ENCODE results near the gene ABTB2.

Gene ABTB2

DNA sequence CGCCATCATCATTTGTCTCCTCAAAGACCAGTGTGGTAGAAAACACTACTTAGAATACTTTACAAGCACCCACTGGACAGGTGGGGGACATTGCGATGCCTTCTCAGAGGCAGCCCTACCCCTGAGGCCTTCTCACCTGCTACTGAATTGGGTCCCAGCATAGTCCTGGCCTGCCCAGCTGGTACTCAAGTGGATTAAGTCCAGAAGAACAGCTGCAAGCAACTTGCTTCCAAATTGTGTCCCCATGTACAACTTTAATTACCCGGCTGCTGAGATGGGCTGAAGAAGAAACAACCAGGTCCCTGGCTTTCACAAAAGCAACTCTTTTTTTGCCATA, 12.3 kb downstream of the ABTB2 start:
- no peak for TF ChIP-seq FOXP2 (optimal IDR thresholded peaks at IDR 0.05; ENCODE audit: borderline replicate concordance, extremely low read depth, extremely low read length, insufficient read depth)
- no peak for TF ChIP-seq POLR2AphosphoS5 (IDR thresholded peaks at IDR 0.05; ENCODE audit: low read depth, low read length)
- TF ChIP-seq TAF1 (IDR thresholded peaks at IDR 0.05; ENCODE audit: borderline replicate concordance, insufficient read depth, low read length): no peak
- no peak for TF ChIP-seq SIN3A (IDR thresholded peaks at IDR 0.05; ENCODE audit: borderline replicate concordance, insufficient read depth, low read length)
- no peak for TF ChIP-seq REST (IDR thresholded peaks at IDR 0.05; ENCODE audit: insufficient read depth in 1 of 2, low read depth in 2 of 2, low read length in 2 of 2)

DNA sequence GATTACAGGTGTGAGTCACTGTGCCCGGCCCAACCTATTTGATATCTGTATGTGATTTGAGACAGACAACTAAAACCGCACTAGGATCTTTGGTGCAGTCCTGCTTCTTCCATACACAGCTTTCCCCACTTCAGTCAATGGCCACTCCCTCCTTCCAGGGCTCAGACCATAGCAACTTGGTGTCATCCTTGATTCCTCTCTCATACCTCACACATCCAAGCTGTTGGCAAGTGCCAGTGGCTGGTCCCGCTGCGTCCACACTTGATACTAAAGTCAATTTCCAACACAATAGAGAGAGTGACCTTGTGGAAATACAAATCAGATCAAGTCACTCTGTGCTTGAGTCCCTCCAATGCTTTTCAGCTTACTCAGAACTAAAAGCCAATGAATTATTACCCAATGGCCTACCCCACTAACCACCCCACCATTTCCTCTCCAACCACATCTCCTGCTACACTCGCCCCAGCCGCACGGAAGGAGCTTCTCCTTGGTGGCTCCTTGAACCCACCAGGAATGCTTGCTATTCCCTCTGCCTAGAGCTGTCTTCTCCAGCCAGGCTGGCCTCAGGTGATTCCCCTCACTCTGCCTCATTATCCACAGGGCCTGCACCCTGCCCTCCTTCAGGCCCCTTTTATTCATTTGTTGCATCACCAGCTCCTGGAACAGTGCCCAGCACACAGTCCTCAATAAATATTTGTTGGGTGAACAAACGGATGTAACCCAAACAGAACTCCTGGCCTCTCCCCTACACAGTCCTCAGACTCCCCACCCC, 12.9 kb downstream of the ABTB2 start:
- TF ChIP-seq POLR2AphosphoS5 (IDR thresholded peaks at IDR 0.05; ENCODE audit: low read depth, low read length) (no peak), REST (IDR thresholded peaks at IDR 0.05; ENCODE audit: insufficient read depth in 1 of 2, low read depth in 2 of 2, low read length in 2 of 2) (no peak), FOXP2 (optimal IDR thresholded peaks at IDR 0.05; ENCODE audit: borderline replicate concordance, extremely low read depth, extremely low read length, insufficient read depth) (no peak), TAF1 (IDR thresholded peaks at IDR 0.05; ENCODE audit: borderline replicate concordance, insufficient read depth, low read length) (no peak), SIN3A (IDR thresholded peaks at IDR 0.05; ENCODE audit: borderline replicate concordance, insufficient read depth, low read length) (no peak)

DNA sequence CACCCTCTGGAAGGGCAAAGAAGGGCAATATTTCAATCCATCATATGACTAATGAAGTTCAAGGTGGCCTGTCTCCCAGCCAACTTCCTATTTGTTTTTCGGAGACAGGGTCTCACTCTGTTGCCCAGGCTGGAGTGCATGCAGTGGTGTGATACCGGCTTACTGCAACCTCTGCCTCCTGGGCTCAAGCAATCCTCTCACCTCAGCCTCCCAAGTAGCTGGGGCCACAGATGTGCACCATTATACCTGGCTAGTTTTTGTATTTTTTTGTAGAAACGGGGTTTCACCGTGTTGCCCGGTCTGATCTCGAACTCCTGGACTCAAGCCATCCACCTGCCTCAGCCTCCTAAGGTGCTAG, 13.4 kb downstream of the ABTB2 start:
- TF ChIP-seq POLR2AphosphoS5 (IDR thresholded peaks at IDR 0.05; ENCODE audit: low read depth, low read length) (no peak), FOXP2 (optimal IDR thresholded peaks at IDR 0.05; ENCODE audit: borderline replicate concordance, extremely low read depth, extremely low read length, insufficient read depth) (no peak), SIN3A (IDR thresholded peaks at IDR 0.05; ENCODE audit: borderline replicate concordance, insufficient read depth, low read length) (no peak), REST (IDR thresholded peaks at IDR 0.05; ENCODE audit: insufficient read depth in 1 of 2, low read depth in 2 of 2, low read length in 2 of 2) (no peak), TAF1 (IDR thresholded peaks at IDR 0.05; ENCODE audit: borderline replicate concordance, insufficient read depth, low read length) (no peak)

GRCh38 chr11:34343686-34344085, 14.1 kb downstream of the ABTB2 start:
- no peak for TF ChIP-seq TAF1 (IDR thresholded peaks at IDR 0.05; ENCODE audit: borderline replicate concordance, insufficient read depth, low read length)
- TF ChIP-seq POLR2AphosphoS5 (IDR thresholded peaks at IDR 0.05; ENCODE audit: low read depth, low read length): no peak
- TF ChIP-seq SIN3A (IDR thresholded peaks at IDR 0.05; ENCODE audit: borderline replicate concordance, insufficient read depth, low read length): no peak
- no peak for TF ChIP-seq REST (IDR thresholded peaks at IDR 0.05; ENCODE audit: insufficient read depth in 1 of 2, low read depth in 2 of 2, low read length in 2 of 2)
- TF ChIP-seq FOXP2 (optimal IDR thresholded peaks at IDR 0.05; ENCODE audit: borderline replicate concordance, extremely low read depth, extremely low read length, insufficient read depth): no peak

All from PFSK-1 (cell line).